ENCODE results near the gene IQCE. TPM values are rescaled to one million over a fixed set of nuclear protein-coding genes. Genes with fewer than 3 reads are reported as not detected.

Gene IQCE
- total RNA-seq, 1 donor from 2014 or later: 11.4 TPM

DNA sequence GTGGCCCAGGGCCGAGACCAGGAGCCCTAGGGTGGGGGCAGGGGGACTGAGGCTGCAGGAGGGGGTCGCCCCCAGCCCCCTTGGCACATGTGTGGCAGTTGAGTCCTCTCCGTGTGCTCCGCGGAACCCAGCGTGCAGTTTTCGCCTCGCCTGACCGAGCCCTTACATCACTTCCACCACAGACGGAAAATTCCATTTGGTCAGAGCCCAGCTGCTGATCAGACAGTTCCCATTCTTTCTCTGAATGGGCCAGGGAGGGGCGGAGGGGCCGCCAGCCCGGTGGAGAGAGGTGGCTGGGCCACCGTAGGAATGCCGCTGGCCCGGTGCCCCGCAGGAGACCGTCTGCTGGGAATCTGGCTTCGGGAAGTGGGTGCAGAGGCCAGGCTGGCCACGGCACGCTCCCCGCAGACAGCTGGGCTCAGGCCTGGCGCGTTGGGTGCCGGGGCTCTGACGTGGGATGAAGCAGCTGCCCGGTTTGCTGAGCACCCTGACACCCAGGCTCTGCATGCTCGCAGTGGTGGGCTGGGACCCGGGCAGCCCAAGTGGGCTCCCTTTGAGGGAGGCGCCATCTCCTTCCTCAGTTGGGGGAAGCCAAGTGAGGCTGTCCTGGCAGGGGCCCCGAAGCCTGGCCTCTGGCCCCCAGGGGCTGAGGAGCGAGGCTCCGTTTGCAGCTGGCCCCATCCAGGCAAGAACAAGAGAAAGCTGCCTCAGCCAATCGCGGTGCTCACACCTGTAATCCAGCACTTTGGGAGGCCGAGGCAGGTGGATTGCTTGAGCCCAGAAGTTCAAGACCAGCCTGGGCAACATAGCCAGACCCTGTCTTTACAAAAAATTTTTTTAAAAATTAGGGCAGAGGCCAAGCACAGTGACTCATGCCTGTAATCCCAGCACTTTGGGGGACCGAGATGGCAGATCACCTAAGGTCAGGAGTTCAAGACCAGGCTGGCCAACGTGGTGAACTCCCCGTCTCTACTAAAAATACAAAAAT, 82.9 kb downstream of the IQCE start:
- peak overlapping the region; percentile 39 to 56 for H3K4me3 ChIP-seq
- no peaks in the 10 kb centered on the region for H3K27me3 ChIP-seq
- H3K4me1 ChIP-seq: peaks cover 24 to 41% of the 10 kb centered on the region in 2 donors
- intact Hi-C loops (cut with DNase I): loop anchor here (1.0 to 10.0 kb wide), 3 partner anchors 10 to 157 kb away; partner anchors contain the start of gene TTYH3
- H3K9me3 ChIP-seq: no peaks in the 10 kb centered on the region
- TF ChIP-seq, protein P1, sequence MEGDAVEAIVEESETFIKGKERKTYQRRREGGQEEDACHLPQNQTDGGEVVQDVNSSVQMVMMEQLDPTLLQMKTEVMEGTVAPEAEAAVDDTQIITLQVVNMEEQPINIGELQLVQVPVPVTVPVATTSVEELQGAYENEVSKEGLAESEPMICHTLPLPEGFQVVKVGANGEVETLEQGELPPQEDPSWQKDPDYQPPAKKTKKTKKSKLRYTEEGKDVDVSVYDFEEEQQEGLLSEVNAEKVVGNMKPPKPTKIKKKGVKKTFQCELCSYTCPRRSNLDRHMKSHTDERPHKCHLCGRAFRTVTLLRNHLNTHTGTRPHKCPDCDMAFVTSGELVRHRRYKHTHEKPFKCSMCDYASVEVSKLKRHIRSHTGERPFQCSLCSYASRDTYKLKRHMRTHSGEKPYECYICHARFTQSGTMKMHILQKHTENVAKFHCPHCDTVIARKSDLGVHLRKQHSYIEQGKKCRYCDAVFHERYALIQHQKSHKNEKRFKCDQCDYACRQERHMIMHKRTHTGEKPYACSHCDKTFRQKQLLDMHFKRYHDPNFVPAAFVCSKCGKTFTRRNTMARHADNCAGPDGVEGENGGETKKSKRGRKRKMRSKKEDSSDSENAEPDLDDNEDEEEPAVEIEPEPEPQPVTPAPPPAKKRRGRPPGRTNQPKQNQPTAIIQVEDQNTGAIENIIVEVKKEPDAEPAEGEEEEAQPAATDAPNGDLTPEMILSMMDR (IDR thresholded peaks at IDR 0.05): no peak
- peaks cover 0 to under 1% of the 10 kb centered on the region in 2 donors for H3K36me3 ChIP-seq
- peak overlapping the region; percentile 72 to 80 for H3K27ac ChIP-seq
- peak; percentile 88 to 95 for DNase-seq (ENCODE audit: low spot score in 2 of 2)

DNA sequence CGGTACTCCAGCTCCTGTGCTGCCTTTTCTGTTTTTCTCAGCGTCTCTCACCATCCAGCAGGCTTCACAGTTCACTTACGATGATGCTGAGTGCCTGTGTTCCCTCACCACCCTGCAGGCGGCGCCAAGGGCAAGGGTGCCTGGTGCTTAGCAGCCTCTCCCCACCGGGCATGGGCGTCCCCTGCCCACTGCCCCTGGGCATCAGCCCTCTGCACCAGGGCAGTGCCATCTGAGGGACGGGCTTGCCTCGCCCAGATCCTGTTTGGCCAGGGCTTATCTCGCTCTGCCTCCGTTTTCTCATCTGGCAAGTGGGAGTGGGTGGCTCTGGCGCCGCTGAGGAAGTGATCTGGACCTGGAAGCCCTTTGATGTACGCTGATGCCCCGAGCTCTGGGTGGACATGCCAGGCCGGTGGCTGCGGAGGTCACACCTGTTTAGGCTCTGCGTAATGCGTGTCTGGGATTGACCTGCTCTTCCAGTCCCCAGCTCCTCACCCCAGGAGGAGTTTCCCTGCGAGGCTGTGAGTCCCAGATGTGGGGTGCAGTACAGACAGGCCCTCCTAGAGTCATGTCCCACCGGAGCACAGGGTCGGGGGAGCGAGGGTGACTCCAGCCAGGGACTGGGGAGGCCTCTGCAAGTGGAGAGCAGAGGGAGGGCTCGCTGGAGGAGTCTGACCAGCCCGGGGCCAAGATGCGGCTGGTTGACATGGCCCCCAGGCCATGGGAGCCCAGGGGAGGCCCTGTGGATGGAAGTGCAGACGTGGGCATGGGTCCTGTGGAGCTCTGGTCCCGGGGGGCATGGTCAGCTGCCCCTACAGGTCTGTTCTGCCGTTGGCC, 84.8 kb downstream of the IQCE start:
- no peak overlapping the region for H3K4me3 ChIP-seq
- DNase-seq (ENCODE audit: low spot score in 2 of 2): no peak
- H3K9me3 ChIP-seq: no peaks in the 10 kb centered on the region
- TF ChIP-seq, protein P1 (IDR thresholded peaks at IDR 0.05): no peak
- intact Hi-C loops (cut with DNase I): loop anchor here (10.0 kb wide), 1 partner anchor 159 kb away; no protein-coding TSS in a partner anchor
- H3K36me3 ChIP-seq: peaks cover 16 to 19% of the 10 kb centered on the region in 2 donors
- peaks cover 20 to 30% of the 10 kb centered on the region in 2 donors for H3K4me1 ChIP-seq
- no peak overlapping the region for H3K27ac ChIP-seq
- H3K27me3 ChIP-seq: no peaks in the 10 kb centered on the region

DNA sequence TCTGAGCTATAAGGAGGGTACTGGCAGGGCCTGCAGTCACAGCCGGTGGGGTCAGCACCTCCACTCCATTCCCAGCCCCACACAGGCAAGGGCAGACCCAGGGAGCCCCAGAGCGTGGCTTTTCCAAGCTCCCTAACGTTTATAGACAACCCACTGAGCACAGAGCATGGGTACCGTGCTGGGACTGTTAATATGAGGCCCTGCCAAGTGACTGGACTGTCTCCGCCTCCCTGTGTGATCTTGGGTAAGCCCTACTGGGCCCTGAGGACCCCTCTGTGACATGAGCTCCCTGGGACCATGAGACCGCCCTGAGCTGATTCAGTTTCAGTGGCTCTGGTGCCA, 85.4 kb downstream of the IQCE start:
- H3K27me3 ChIP-seq: no peaks in the 10 kb centered on the region
- DNase-seq (ENCODE audit: low spot score in 2 of 2): no peak
- peaks cover 19 to 24% of the 10 kb centered on the region in 2 donors for H3K36me3 ChIP-seq
- no peaks in the 10 kb centered on the region for H3K9me3 ChIP-seq
- H3K4me1 ChIP-seq: peaks cover 15 to 24% of the 10 kb centered on the region in 2 donors
- intact Hi-C loops (cut with DNase I): loop anchor here (10.0 kb wide), 1 partner anchor 159 kb away; no protein-coding TSS in a partner anchor
- TF ChIP-seq, protein P1 (IDR thresholded peaks at IDR 0.05): no peak
- no peak overlapping the region for H3K4me3 ChIP-seq
- no peak overlapping the region for H3K27ac ChIP-seq

DNA sequence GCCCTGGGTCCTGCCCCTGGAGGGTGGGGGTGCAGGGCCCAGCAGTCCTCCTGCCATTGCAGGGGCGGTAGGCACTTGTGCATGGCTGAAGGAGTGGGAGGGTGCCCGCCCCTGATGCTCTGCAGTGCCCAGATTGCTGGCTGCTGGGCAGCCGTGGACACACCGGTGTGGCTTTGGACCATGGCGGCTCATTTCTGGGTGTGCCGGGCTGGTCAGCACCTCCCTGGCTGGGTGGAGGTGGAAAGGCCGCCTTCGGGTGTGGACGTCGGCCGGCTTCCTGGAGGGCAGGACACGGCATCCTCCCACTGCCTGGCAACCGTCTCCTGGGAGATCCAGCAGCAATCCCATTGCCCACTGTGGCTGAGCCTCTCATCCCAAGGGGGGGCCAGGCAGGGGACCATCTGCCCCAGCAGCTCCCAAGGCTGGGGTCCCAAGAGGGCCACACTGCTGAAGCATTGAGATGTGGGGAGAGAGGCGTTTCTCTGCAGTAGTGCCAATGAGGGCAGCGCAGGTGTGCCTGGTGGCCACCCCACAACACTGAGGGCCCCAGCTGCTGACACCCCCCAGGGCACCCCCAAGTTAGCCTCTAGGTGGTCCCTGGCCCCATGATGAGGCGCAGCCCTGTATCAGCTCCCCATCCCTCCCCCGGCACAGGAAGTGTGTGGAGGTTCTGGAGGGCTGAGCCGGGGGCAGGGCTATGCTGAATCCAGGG, 85.9 kb downstream of the IQCE start:
- H3K4me3 ChIP-seq: no peak overlapping the region
- no peak for DNase-seq (ENCODE audit: low spot score in 2 of 2)
- no peak overlapping the region for H3K27ac ChIP-seq
- peaks cover 11 to 18% of the 10 kb centered on the region in 2 donors for H3K4me1 ChIP-seq
- no peaks in the 10 kb centered on the region for H3K9me3 ChIP-seq
- intact Hi-C loops (cut with DNase I): loop anchor here (10.0 kb wide), 1 partner anchor 160 kb away; no protein-coding TSS in a partner anchor
- H3K27me3 ChIP-seq: no peaks in the 10 kb centered on the region
- peaks cover 25 to 28% of the 10 kb centered on the region in 2 donors for H3K36me3 ChIP-seq
- TF ChIP-seq, protein P1 (IDR thresholded peaks at IDR 0.05): no peak
